Measurements from ENCODE around the gene CACNA1B. TPM values are rescaled to one million over a fixed set of nuclear protein-coding genes. Genes with fewer than 3 reads are reported as not detected.
A peak's percentile ranks its signal among the peaks of the same experiment; 100 is the strongest.

Gene CACNA1B
- total and polyA plus RNA-seq, 10 donors: under 0.01 to 0.09 (median 0.04) TPM; not detected in 4

GRCh38 chr9:137837345-137838278 lies 40.0 kb upstream of the CACNA1B start:
- Histone ChIP-seq H3K4me3 (no peak overlapping the region), H3K9me3 (peaks cover 0 to 29% (median 16%) of the 10 kb centered on the region in 8 donors), H3K4me1 (no peaks in the 10 kb centered on the region), H3K36me3 (peaks cover 1 to 61% (median 51%) of the 10 kb centered on the region in 6 donors), H3K27me3 (replicated peaks in 1 of 7) (no peaks in the 10 kb centered on the region), H3K27ac (no peak overlapping the region)
- no peak for DNase-seq
- intact Hi-C loops (cut with DNase I; ENCODE audit: low total_unique reads): no loop called here
- WGBS, 5 donors: 91 to 95% (median 93%) methylated on average over 12 to 20 of the region's 20 CpGs
- TF ChIP-seq POLR2AphosphoS5 (IDR thresholded peaks at IDR 0.05) (peak in 1 of 3 donors; percentile 21), POLR2A (IDR thresholded peaks at IDR 0.05) (no peak), CTCF (IDR thresholded peaks at IDR 0.05 in 8 of 11, conservative IDR thresholded peaks at IDR 0.05 in 3 of 11) (no peak)

GRCh38 chr9:137838576-137838975 lies 39.0 kb upstream of the CACNA1B start:
- Histone ChIP-seq H3K4me1 (no peaks in the 10 kb centered on the region), H3K36me3 (peaks cover 0 to 52% (median 41%) of the 10 kb centered on the region in 6 donors), H3K27ac (no peak overlapping the region), H3K9me3 (peaks cover 0 to 35% (median 17%) of the 10 kb centered on the region in 8 donors), H3K4me3 (no peak overlapping the region), H3K27me3 (replicated peaks in 1 of 7) (no peaks in the 10 kb centered on the region)
- TF ChIP-seq POLR2A (IDR thresholded peaks at IDR 0.05) (no peak), CTCF (IDR thresholded peaks at IDR 0.05 in 8 of 11, conservative IDR thresholded peaks at IDR 0.05 in 3 of 11) (no peak), POLR2AphosphoS5 (IDR thresholded peaks at IDR 0.05) (no peak)
- no peak for DNase-seq
- WGBS, 5 donors: 90 to 94% (median 93%) methylated on average over 10 of the region's 10 CpGs
- intact Hi-C loops (cut with DNase I; ENCODE audit: low total_unique reads): no loop called here

GRCh38 chr9:137843355-137843754 lies 34.2 kb upstream of the CACNA1B start:
- H3K36me3 ChIP-seq: peaks cover 0 to 4% (median 0%) of the 10 kb centered on the region in 6 donors
- no peak overlapping the region for H3K4me3 ChIP-seq
- no peaks in the 10 kb centered on the region for H3K27me3 ChIP-seq (replicated peaks in 1 of 7)
- H3K27ac ChIP-seq: no peak overlapping the region
- no peaks in the 10 kb centered on the region for H3K4me1 ChIP-seq
- DNase-seq: no peak
- peaks cover 0 to 33% (median 16%) of the 10 kb centered on the region in 8 donors for H3K9me3 ChIP-seq
- TF ChIP-seq POLR2AphosphoS5 (IDR thresholded peaks at IDR 0.05): no peak
- intact Hi-C loops (cut with DNase I; ENCODE audit: low total_unique reads): no loop called here
- WGBS, 5 donors: 85 to 95% (median 92%) methylated on average over 9 of the region's 9 CpGs

- intact Hi-C loops (cut with DNase I; ENCODE audit: low total_unique reads): no loop called here
- Histone ChIP-seq H3K4me3 (no peak overlapping the region), H3K27ac (no peak overlapping the region), H3K4me1 (no peaks in the 10 kb centered on the region), H3K36me3 (no peaks in the 10 kb centered on the region), H3K9me3 (peaks cover 12 to 45% (median 43%) of the 10 kb centered on the region in 8 donors), H3K27me3 (replicated peaks in 1 of 7) (no peaks in the 10 kb centered on the region)
- DNase-seq: no peak
- no peak for TF ChIP-seq POLR2AphosphoS5 (IDR thresholded peaks at IDR 0.05)
- no peak for TF ChIP-seq POLR2A (IDR thresholded peaks at IDR 0.05)
- no peak for TF ChIP-seq CTCF (IDR thresholded peaks at IDR 0.05 in 8 of 11, conservative IDR thresholded peaks at IDR 0.05 in 3 of 11)
- 56 to 71% (median 62%) methylated on average over 5 of the region's 5 CpGs for WGBS, 5 donors
Observed at GRCh38 chr9:137851516-137852267, 25.9 kb upstream of the CACNA1B start.

Data from spleen (tissue), 11 donors.